Measurements from ENCODE around the gene CNR2. TPM values are rescaled to one million over a fixed set of nuclear protein-coding genes. Genes with fewer than 3 reads are reported as not detected.

The CNR2 gene
- total RNA-seq, 1 experiment from 2014 or later: not detected

DNA sequence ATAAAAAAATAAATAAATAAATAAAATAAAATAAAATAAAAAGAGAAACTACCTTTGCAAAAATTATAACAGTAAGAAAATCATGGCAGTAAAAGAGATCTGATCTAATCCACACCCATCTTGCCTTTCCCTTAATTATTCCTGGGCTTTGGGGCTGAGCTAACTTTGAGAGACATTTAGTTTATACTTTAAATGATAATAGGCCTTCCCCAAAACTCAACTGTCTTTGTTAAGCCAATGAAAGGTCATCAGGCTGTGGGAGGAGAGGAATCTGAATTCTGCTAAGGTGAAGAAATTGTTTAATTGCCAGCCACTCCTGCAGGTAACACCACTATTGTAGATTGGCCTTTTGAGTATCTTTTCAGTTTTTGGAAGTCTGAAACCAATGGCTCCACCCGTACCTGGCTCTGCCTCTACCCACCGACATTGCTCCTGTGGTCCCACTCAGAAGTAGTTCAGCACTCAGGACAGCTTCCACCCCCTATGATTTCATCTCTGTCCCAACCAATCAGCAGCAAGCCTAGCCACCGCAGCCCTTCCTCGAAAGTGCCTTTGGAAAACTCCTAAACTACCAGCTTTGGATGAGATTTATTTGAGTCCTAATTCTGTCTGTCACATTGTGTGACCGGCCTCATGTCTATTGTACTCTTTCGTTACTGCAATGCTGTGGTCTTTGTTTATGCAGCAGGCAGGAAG, 23.5 kb upstream of the CNR2 start:
- H3K27ac ChIP-seq (ENCODE audit: insufficient read length, low read depth, low read length): no peak overlapping the region

More for the DNA sequence above, 23.5 kb upstream of the CNR2 start:
- Histone ChIP-seq H4K5ac (ENCODE audit: insufficient read length, low read depth, low read length) (no peak overlapping the region), H4K20me1 (ENCODE audit: control insufficient read depth, insufficient read depth, insufficient read length) (no peaks in the 10 kb centered on the region), H3K23ac (ENCODE audit: insufficient read length, low read depth, low read length) (no peak overlapping the region), H3K18ac (ENCODE audit: insufficient read length, low read depth, low read length) (no peak overlapping the region), H3K9ac (ENCODE audit: extremely low read depth, insufficient read length, low read length) (no peak overlapping the region), H4K91ac (ENCODE audit: insufficient read length, low read depth, low read length) (no peak overlapping the region), H3K79me2 (ENCODE audit: insufficient read depth, low read length) (no peaks in the 10 kb centered on the region), H3K14ac (ENCODE audit: insufficient read depth, low read length) (no peak overlapping the region), H2BK12ac (ENCODE audit: insufficient read length, low read depth, low read length) (no peak overlapping the region), H3K4me1 (ENCODE audit: insufficient read depth, low read length) (no peaks in the 10 kb centered on the region), H2BK120ac (ENCODE audit: low read depth, low read length, poor library complexity, severe bottlenecking) (no peak overlapping the region), H3K9me3 (ENCODE audit: control insufficient read depth, low read depth, low read length) (no peaks in the 10 kb centered on the region), H2AK5ac (ENCODE audit: insufficient read length, low read length) (no peak overlapping the region), H3K27me3 (ENCODE audit: insufficient read depth, low read length) (no peaks in the 10 kb centered on the region), H3T11ph (ENCODE audit: low read length) (no peak overlapping the region), H4K8ac (replicated peaks; ENCODE audit: insufficient read length, low read depth, low read length) (no peak overlapping the region), H3K79me1 (ENCODE audit: insufficient read depth, low read depth, low read length, poor library complexity, severe bottlenecking) (no peaks in the 10 kb centered on the region), H2BK15ac (ENCODE audit: low read depth, low read length) (no peak overlapping the region), H3K23me2 (ENCODE audit: insufficient read length, low read depth, low read length, poor library complexity, severe bottlenecking) (no peaks in the 10 kb centered on the region), H3K4ac (ENCODE audit: low read depth, low read length) (no peak overlapping the region), H2BK5ac (ENCODE audit: insufficient read length, low read length) (no peak overlapping the region), H3K4me2 (ENCODE audit: insufficient read depth, insufficient read length, low read length) (peak overlapping the region; percentile 25), H2BK20ac (ENCODE audit: low read depth, low read length, poor library complexity, severe bottlenecking) (no peak overlapping the region), H2AFZ (ENCODE audit: low read length) (peak overlapping the region; percentile 3), H3K56ac (ENCODE audit: insufficient read length, low read depth, low read length) (no peak overlapping the region)
- no CpG with 5 or more reads among the region's 6 CpGs for WGBS (ENCODE audit: extremely low coverage, insufficient read length, low lambda C conversion rate)
- DNase-seq: peak; percentile 78
- Mint-ChIP-seq H3K4me1 (peaks cover 12 to 13% of the 10 kb centered on the region in 2 experiments), H3K9me3 (peaks cover 2 to 10% of the 10 kb centered on the region in 2 experiments; a peak in 4 of 5 replicates), H3K4me3 (peak overlapping the region in 1 of 2 experiments; percentile 63; a peak in 2 of 5 replicates), H3K36me3 (ENCODE audit: insufficient read depth in 1 of 3, low read depth in 3 of 3) (peaks cover 0 to 6% (median 1%) of the 10 kb centered on the region in 3 experiments; a peak in 2 of 7 replicates), H3K27ac (peak overlapping the region in 2 of 3 experiments; percentile 71 to 72; a peak in 4 of 7 replicates), H3K27me3 (ENCODE audit: low read depth) (peaks cover 2% of the 10 kb centered on the region)
- TF ChIP-seq, protein P1, sequence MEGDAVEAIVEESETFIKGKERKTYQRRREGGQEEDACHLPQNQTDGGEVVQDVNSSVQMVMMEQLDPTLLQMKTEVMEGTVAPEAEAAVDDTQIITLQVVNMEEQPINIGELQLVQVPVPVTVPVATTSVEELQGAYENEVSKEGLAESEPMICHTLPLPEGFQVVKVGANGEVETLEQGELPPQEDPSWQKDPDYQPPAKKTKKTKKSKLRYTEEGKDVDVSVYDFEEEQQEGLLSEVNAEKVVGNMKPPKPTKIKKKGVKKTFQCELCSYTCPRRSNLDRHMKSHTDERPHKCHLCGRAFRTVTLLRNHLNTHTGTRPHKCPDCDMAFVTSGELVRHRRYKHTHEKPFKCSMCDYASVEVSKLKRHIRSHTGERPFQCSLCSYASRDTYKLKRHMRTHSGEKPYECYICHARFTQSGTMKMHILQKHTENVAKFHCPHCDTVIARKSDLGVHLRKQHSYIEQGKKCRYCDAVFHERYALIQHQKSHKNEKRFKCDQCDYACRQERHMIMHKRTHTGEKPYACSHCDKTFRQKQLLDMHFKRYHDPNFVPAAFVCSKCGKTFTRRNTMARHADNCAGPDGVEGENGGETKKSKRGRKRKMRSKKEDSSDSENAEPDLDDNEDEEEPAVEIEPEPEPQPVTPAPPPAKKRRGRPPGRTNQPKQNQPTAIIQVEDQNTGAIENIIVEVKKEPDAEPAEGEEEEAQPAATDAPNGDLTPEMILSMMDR (conservative IDR thresholded peaks at IDR 0.05): no peak
